HT-29 (cell line): ENCODE measurements around the gene XRN2. TPM values are rescaled to one million over a fixed set of nuclear protein-coding genes. Genes with fewer than 3 reads are reported as not detected.

Source experiments
- DNase-seq: peaks from one replicate; pipeline ENCODE4 v3.0.0-alpha.2; 2015; ENCODE audit warnings: low spot score
- small RNA-seq: library from RNA; depleted of rRNA; stranded (forward); fragments of <200 nt; gene quantifications from one replicate; pipeline ENCODE3, GENCODE V24; 2014
- total RNA-seq: library from RNA; depleted of rRNA; stranded (reverse); fragments of >200 nt; shearing (Covaris generic); gene quantifications from 2 replicates; pipeline ENCODE4 v1.2.3, GENCODE V29; 2014; rRNA removed

XRN2 gene
- total RNA-seq, 1 experiment from 2014 or later: 42.3 TPM

DNA sequence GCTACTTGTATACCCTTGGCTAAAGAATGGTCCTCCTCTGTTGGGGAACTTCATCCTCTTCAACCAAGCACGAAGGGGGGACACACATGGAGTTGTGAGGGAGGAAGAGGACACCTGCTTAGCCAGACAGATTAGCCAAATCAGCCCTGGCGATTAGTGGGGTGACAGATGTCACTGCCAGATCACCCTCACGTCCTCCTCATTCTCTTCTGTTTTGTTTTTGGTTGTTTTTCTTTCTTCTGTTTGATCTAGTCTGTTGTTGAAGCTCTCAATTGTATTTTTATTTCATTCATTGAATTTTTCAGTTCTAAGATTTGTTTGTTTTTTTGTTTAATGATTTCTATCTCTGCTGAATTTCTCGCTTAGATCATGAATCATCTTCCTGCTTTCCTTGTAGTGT lies 121.7 kb downstream of the XRN2 start:
- no peak for DNase-seq

DNA sequence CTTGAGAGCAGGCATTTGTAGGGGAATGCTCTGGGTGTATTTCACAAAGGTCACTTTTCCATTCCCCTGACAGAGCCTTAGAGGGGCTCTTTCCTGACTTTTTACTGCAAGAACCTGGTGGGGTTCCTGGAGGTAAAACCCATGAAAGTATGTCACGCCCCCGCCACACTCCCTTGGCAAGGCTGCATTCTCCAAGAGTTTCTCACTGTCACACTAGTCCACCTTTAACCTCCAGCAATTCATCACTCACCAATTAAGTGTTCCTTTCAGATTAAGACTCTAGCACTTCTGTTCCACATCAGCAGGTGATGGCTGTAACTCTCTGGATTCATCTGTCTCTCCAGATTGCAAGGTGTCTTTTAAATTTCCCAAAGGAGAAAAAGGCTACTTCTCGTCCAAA lies 126.9 kb downstream of the XRN2 start:
- no peak for DNase-seq

DNA sequence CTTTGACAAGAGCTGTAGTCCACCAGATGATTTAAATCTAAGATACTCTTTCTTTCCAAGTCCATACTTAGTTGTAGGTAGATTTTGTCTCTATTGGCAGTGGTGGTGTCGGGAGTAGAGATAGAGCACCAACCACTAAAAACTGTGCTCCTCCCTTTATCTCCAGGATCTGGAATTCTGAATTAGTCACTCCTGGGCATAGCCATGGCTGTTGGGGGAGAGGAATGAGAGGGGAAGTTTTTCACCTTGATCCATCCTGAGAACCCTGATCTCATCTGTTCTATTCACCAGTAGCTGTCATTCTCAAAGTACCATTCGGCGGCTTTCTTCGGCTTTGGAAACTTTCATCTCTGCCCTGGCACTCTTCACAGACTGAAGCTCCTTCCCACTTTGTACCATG lies 129.8 kb downstream of the XRN2 start:
- no peak for DNase-seq

DNA sequence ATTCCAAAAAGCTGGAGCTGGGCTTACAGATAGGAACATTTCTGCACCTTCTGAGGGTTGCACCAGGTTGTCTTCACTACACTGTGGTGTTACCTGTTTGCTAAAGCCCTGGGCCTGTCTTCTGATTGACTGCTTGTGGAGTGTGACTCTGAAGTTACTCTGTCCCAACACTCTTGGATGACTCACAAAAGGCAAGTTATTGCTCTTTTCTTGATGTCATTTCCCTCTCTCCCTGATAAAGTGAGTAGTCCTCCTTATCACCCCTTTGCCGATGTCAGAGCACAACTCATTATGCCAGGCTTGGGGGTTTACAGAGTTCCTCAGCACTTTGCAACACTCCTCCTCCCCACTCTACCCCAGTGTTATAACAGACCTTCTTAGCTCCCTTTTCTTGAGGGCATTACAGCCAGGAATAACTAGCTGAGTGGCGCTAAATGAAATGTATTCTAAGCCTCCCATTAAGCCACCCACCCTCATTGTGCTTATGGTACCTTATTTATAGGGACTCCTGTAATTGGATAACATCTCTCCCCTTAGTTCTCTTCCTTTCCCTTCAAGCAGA lies 130.3 kb downstream of the XRN2 start:
- no peak for DNase-seq

DNA sequence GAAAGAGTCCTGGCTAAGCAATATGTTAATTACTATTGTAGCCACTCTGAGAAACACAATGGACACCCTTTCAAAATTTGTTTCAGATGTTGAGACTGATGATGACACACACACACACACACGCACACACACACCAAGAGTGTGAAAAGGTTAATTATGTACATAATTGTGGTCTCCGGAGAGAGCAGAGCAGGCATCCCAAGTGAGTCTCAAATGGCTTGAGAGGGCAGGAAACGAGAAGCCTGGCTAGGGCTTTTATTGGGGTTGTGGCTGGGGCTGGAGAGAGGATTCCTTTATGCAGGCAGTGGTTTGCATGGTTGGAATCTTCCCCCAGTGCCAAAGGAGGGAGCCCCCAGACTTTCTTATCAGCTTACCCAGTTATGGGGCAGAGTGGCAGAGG lies 132.4 kb downstream of the XRN2 start:
- DNase-seq: no peak

DNA sequence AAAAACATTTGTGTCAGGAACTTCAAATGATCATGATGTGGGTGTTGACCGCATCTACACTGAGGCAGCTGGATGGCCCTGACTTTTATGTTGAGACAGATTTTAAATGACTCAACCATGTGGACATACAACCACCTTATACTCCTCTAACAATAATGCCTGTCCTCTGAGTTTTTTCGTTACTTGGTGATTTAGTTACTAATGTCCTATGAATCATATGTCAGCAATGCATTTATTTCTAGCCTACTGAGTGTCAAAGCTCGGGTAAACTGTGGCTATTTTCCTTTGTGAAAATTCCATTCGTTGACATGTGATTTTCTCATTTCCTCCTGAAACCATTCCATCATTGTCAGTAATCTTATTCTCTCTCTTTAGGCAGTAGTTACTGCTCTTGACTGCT lies 133.1 kb downstream of the XRN2 start:
- DNase-seq: no peak

DNA sequence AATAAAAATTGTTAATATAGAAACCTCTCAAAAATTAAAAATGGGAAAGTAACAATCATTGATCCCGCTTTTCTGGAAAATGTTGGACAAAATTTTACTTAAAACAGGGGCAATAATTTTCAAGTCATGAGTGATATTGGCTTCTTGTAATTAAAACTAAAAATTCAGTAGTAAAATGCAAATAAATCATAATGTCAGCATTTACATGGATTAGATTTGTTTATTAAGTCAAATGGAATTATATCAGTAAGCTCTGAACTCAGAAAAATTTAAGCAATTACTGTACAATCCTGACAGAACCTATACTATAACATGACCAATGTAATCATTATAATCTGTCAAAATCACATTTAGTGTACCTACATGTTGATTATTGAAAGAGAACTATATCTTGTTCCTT lies 134.1 kb downstream of the XRN2 start:
- no peak for DNase-seq

DNA sequence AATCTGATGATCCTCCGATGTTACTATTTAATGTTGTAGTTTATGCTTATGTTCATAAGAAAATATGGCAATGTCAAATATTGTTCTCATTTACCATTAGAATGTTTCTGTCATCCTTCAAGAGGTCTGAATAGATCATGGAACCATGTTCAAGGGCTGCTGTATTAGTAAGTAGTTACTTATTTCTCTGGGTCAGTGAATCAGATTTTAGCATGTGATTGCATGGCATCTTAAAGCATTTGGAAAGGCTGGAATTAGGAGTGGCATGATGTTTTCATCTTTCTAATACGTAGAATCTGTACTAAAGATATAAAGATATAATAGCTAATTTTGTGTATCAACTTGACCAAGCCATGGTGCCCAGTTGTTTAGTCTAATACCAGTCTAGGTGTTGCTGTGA lies 134.7 kb downstream of the XRN2 start:
- DNase-seq: no peak

Small RNAs within 50 kb of the gene (small RNA-seq; reads per million reads assigned to genes)
- gene RN7SKP140: not detected

Other genes starting within 250 kb of the XRN2 start
- gene LINC00237, start 197.0 kb upstream of the XRN2 start, total RNA-seq: not detected in 2 replicates
- 8.5 and 11.5 TPM in 2 replicates for gene KIZ, start 177.2 kb upstream of the XRN2 start, total RNA-seq
- not detected in 2 replicates for gene NKX2-4, start 94.2 kb downstream of the XRN2 start, total RNA-seq
- gene NKX2-2, start 210.7 kb downstream of the XRN2 start, total RNA-seq: 0.16 TPM in 1 of 2 replicates, not detected in the other